AG04450 (cell line): ENCODE results near the gene ACSS2. TPM values are rescaled to one million over a fixed set of nuclear protein-coding genes. Genes with fewer than 3 reads are reported as not detected.

ENCODE experiments used
- CTCF ChIA-PET: fragments of 300-600, 350-600 bp; formaldehyde crosslinking; extraction: SDS; loops from one replicate; lab custom pipeline; 2022; ENCODE audit warnings: antibody characterized with exemption, inconsistent platforms; lab: Charles Lee
- POLR2A ChIA-PET: fragments of 350-600 bp; formaldehyde crosslinking; extraction: SDS; loops from one replicate; lab custom pipeline; 2021; ENCODE audit warnings: antibody characterized with exemption, inconsistent platforms; lab: Yijun Ruan, JAX
- DNase-seq: peaks from one replicate; pipeline ENCODE4 v3.0.0-alpha.2; 2011; ENCODE audit warnings: low read depth, low spot score
- H3K27ac ChIP-seq: one replicate; pipeline ENCODE4 v1.5.1; 2012; ENCODE audit warnings: low read depth, low read length, control low read depth
- H3K27me3 ChIP-seq: one replicate; pipeline ENCODE4 v1.6.0; 2012; ENCODE audit warnings: low read length; ENCODE audit not compliant: control insufficient read depth, insufficient read depth
- H3K4me3 ChIP-seq: 2 replicates; pipeline ENCODE4 v1.5.1; 2011; ENCODE audit warnings: mild to moderate bottlenecking, low read depth, low read length, control low read depth
- H3K9me3 ChIP-seq: 2 replicates; pipeline ENCODE4 v1.5.1; 2012; ENCODE audit warnings: low read length; ENCODE audit not compliant: control insufficient read depth, insufficient read depth
- CTCF ChIP-seq: IDR thresholded peaks from 2 replicates; pipeline ENCODE4 v1.5.1; 2011; ENCODE audit warnings: low read depth, low read length, control low read depth, inconsistent platforms
- polyA plus RNA-seq: library from polyadenylated mRNA; depleted of rRNA; stranded (reverse); fragments of >200 nt; gene quantifications from 2 replicates; pipeline ENCODE4 v1.2.3, GENCODE V29; 2011

Gene ACSS2
- polyA plus RNA-seq, 1 experiment: 37.3 TPM

DNA sequence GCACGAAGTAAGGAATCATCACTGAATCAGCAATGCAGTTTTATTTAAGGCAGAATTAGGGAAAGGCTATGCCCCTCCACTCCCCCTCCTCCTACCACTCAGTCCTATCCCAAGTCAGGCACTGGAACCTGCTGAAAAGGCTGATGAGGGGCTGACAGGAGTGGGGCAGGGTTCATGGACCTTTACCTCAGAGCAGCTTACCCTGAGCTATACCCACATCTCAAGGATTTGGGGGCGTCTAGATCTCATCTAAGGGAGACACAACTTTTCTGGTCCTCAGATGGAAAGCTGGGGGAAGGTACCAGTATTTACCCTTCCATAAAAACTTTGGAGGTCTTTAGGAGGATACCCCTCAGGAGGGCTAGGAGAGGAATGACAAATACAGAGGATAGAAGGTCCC, 52.0 kb downstream of the ACSS2 start:
- H3K27ac ChIP-seq: no peak overlapping the region
- DNase-seq: no peak
- no peak for TF ChIP-seq CTCF
- CTCF ChIA-PET: no interaction called here
- H3K27me3 ChIP-seq: no peaks in the 10 kb centered on the region
- no peaks in the 10 kb centered on the region for H3K9me3 ChIP-seq
- H3K4me3 ChIP-seq: no peak overlapping the region
- POLR2A ChIA-PET: no interaction called here

GRCh38 chr20:34931771-34932170, 55.4 kb downstream of the ACSS2 start:
- CTCF ChIA-PET: interaction anchor here (0.5 kb wide), 1 partner anchor 518 kb away, joined by 5 read pairs; no protein-coding TSS in a partner anchor
- H3K4me3 ChIP-seq: no peak overlapping the region
- no peak for TF ChIP-seq CTCF
- H3K9me3 ChIP-seq: no peaks in the 10 kb centered on the region
- no peaks in the 10 kb centered on the region for H3K27me3 ChIP-seq
- H3K27ac ChIP-seq: no peak overlapping the region
- DNase-seq: no peak
- POLR2A ChIA-PET: no interaction called here

DNA sequence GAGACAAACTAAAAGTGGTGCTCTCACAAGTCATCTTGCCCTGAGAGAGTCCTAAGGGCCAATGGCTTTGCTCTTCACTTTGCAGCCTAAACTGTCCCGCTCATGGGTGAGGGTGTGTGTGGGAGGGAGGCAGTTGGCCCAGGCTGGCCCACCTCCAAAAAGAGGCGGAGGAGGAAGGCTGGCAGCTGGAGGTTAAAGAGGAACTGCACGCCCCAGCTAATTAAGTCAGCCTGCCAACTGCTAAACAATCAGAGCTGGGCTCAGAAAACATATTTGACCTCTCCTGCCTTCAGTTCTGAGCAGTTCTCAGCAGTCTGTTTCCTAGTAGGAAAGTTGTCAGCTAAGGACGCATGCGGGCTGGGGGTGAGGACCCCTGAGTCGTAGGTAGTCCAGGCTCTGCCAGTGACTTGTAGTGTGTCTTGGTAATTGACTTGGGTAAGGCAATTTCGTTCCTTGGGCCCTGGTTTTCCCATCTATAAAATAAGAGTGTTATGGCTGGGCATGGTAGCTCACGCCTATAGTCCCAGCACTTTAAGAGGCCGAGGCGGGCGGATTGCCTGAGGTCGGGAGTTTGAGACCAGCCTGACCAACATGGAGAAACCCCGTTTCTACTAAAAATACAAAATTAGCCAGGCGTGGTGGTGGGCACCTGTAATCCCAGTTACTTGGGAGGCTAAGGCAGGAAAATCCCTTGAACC, 62.2 kb downstream of the ACSS2 start:
- no peak for DNase-seq
- H3K27me3 ChIP-seq: no peaks in the 10 kb centered on the region
- TF ChIP-seq CTCF: no peak
- no peak overlapping the region for H3K4me3 ChIP-seq
- no peaks in the 10 kb centered on the region for H3K9me3 ChIP-seq
- POLR2A ChIA-PET: no interaction called here
- CTCF ChIA-PET: no interaction called here
- H3K27ac ChIP-seq: no peak overlapping the region

DNA sequence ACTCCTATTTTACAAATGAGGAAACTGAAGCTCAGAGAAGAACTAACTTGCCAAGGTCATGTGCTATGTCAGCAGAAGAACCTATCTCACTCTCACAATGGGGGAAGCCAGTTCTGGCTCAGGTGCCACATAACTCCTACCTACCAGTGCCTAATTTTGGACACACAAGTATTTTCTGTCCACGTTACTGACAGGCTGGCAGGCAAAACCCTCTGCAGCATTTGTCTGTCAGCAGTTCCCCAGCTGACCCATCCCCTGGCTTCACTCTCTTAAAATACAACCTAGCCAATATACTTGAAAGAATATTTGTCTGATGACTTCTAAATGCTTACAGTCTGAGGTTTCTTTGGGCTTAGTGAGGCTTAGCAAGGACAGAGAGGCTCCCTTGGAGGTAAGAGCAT, 63.7 kb downstream of the ACSS2 start:
- ChIA-PET POLR2A (interaction anchor here (2.3 kb wide), 1 partner anchor 15 kb away, joined by 8 read pairs; the partner anchor contains the start of genes GSS and MYH7B), CTCF (no interaction called here)
- H3K27me3 ChIP-seq: no peaks in the 10 kb centered on the region
- no peak for TF ChIP-seq CTCF
- H3K27ac ChIP-seq: no peak overlapping the region
- H3K4me3 ChIP-seq: no peak overlapping the region
- no peak for DNase-seq
- H3K9me3 ChIP-seq: no peaks in the 10 kb centered on the region

DNA sequence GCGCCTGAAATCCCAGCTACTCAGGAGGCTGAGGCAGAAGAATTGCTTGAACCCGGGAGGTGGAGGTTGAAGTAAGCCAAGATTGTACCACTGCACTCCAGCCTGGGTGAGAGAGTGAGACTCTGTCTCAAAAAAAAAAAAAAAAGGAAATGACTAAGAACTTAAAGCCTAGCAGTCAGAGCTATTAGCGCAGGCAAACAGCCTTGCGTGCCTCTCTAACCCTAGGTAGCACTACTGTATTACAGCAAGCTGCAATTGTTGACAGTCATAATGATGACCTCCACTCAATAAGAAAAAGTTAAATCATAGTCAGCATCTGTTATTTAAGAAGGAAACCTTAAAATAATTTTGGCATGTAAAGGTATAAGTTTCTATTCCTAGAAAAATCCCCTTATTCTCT, 64.8 kb downstream of the ACSS2 start:
- H3K9me3 ChIP-seq: no peaks in the 10 kb centered on the region
- no peak overlapping the region for H3K4me3 ChIP-seq
- DNase-seq: no peak
- TF ChIP-seq CTCF: no peak
- no peak overlapping the region for H3K27ac ChIP-seq
- H3K27me3 ChIP-seq: no peaks in the 10 kb centered on the region
- POLR2A ChIA-PET: interaction anchor here (0.6 to 2.3 kb wide), 2 partner anchors 14 to 155 kb away, joined by 4 to 8 read pairs; partner anchors contain the start of genes GSS and MYH7B
- CTCF ChIA-PET: interaction anchor here (0.6 kb wide), 1 partner anchor 131 kb away, joined by 4 read pairs; no protein-coding TSS in a partner anchor
